Fibroblast of skin of right biceps (primary cell): Measurements from ENCODE around the gene MAP1B.
"Not testable (repeated sequence)": the region's sequence is repeated elsewhere in the genome, so short reads cannot be mapped to it uniquely, and the experiment has no call there.

Experiments
- DNase-seq: peaks from one replicate; pipeline ENCODE4 v3.0.0-alpha.2; 2013

The MAP1B gene

DNA sequence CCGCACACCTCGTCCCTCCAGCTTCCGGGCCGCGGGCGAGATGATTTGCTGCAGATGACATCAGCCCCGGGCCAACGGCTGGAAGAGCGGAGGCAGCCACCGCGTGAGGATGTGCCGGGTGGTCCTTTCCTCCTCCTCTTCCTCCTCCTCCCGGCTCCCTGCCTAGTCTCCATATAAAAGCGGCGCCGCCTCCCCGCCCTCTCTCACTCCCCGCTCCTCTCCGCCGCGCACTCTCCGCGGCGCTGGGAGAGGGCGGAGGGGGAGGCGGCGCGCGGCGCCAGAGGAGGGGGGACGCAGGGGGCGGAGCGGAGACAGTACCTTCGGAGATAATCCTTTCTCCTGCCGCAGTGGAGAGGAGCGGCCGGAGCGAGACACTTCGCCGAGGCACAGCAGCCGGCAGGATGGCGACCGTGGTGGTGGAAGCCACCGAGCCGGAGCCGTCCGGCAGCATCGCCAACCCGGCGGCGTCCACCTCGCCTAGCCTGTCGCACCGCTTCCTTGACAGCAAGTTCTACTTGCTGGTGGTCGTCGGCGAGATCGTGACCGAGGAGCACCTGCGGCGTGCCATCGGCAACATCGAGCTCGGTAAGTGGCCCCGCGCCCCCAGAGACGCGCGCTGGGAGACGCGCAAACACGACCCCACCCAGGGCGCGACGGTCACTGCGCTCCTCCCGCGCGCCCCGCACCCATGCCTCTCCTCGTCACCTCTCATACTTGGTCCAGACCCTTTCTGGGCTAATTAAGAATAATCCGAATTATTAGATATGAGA lies at the start of gene MAP1B:
TSS of gene MAP1B (plus strand) at position 345 of the 770 bp plus-strand sequence. CDS start at position 402, 57 bp downstream.
- peak; percentile 89 for DNase-seq

DNA sequence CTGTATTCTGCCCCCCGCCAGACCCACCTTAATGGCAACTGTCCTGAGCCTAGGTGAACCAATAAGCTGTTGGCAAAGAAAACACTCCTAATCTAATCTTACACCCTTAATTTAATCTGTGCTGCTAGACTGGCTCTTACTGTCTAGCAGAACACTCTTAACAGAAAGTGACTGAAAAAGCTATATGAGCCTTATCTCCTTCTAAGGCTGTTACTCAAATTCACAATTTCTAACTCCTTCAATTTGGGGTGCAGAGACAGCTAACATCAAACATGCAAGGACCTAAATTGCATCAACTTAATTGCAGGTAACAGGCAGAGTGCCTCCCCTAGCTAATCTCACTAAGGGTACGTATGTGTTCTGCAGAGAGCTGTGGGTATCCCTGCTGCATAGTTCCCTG lies 49.5 kb upstream of the MAP1B start:
- no peak for DNase-seq

DNA sequence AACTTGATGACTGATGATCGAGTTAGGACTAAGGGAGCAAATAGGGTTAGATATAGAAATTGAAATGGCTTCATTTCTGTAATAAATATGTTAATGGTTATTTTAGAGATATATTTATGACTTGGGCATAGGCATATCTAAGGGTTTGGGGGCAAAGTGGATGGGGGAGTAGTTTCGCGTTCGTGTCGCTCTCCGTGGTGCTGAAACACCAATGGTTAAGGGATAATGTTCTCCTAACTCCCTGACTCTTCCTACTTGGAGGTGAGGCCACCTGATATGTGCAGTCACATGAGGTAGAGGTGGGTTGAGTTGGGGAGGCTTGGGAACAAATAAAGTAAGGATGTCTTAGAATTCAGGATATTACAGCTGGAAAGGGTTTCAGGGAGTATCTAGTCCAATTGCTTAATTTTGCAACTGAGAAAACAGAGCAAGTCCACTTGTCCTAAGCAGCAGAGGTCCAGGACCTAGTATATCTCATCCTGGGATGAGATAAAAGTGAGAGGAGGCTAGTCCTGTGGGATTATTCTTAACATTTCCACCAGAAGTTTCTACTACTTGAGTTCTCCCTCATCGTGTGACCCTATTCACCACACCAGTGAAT lies 44.0 kb upstream of the MAP1B start:
- DNase-seq = peak; percentile 49

DNA sequence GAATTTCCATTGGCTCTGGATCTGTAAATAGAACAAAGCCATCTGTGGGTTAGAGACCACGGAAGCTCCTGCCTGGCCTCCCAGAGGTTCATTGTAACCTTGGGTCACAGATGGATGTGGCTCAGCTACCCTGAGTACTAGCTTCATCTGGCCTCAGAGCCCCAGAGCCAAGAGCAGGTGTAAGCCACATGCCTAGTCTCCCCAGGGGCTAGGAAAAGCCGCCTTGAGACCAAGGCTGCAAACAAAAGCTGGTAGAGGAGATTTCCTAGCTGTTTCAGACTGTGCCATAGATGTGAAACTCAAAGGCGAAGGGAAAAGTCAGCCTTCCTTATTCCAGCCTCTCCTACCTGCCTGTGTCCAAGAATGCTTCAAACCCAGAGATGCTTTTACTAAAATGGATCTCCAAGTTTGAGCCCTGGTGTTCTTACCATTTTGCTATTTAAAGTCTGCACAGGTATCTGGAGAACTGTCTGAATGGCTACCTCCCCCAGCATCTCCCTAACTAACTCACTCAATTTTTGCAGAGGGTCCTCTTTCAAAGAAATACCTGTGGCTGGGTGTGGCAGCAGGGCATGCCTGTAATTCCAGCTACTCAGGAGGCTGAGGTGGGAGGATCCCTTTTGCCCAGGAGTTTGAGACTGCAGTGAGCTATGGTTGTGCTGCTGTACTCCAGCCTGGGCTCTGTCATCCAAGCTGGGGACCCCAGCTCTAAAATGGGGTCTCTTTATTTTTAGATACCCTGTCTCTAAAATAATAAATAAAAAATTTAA lies 42.3 kb upstream of the MAP1B start:
- no peak for DNase-seq

DNA sequence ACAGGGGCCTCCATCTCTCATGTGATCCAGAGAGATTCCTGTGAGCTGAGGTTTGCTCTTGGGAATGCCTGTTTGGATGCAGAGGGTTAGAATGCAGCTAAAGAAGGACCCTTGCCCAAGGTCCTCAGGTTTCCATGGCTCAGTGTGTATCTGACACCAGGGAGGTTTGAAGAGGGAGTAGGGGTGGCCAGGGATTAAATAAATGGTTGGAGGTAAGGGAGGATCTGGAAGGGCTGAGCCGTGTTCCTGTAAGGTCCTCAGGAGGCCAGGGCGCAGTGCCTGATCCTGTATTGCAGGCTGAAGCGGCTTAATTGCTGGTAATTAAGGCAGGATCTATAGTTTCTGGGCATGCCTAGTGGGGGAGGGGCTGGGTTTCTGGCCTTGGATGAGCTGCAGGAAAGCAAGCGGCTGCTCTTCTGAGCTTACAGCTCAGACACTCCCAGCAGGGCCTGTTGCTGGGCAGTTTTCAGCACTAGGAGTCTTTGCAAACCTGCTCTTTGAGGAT lies 41.5 kb upstream of the MAP1B start:
- peak; percentile 60 for DNase-seq

DNA sequence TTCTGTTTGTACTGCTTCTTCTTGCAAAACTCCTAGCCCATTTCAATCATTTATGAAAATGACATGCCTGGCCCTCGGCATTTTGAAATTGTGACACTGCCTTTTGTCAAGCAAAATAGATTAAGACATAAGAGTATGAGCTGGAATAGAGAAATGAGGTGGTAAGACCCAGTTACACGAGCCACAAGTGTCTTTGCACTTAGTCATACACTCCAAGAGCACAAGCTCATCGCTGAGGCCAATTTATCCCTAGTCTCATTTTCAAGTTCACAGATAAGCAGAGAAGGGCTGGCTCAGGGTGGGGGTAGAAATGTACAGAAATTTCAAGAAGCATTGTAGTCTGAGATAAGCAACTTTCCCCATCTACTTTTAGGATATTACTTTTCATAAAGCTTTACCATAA lies 40.6 kb upstream of the MAP1B start:
- DNase-seq = peak; percentile 96

DNA sequence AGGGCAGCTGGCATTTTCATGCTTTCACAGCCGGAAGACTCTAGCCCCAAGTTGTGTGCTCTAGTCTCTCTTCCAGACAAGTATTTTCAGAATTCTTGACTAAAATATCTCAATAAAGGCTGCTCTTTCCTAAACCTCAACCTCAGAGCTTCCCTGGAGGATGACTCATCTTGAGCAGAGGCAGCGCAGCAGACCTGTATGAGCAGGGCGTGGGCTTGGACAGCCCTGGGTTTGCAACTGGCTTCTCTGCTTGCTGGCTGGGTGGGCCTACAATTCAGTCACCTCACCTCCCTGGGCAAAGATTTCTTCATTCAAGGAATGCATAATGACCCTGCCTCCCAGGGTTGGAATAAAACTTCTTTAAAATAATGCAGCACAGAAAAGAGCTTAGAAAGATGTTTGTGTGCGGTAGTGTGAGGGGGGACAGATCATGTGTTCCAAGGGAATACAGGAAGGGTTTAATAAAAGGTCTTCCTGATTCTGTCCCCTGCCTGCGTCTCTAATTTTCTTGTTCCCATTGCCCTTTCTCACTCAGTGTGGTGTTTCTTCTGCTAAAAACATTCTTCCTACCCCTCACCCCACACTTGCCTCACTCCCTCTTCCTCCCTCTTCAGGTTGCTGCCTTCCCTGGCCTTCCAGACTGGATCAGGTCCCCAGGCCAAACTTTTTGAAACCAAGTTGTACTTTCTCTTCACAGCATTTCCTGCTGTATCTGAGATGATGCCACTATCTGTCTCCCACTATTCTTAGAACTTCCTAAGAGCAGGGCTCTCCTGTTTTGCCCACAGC lies 39.4 kb upstream of the MAP1B start:
- peak; percentile 96 for DNase-seq

DNA sequence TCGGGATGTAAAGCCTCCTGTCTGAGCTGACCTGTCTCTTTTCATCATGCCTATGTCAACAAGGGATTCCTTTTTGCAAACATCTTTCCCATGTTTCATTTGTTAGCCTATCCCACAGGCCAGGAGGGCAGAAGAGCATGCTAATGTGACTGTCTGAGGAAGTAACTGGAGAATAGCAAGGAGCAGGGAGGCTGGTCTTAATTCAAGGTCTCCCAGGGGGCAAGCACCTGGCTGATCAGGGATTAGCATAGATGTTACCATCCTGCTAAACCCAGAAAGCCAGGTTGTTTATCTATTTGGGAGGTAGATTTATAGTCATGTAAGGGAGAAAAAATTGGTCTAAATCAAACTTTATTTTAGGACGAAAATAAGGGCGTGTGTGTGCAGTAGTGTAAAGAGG lies 36.7 kb upstream of the MAP1B start:
- DNase-seq = no peak

DNA sequence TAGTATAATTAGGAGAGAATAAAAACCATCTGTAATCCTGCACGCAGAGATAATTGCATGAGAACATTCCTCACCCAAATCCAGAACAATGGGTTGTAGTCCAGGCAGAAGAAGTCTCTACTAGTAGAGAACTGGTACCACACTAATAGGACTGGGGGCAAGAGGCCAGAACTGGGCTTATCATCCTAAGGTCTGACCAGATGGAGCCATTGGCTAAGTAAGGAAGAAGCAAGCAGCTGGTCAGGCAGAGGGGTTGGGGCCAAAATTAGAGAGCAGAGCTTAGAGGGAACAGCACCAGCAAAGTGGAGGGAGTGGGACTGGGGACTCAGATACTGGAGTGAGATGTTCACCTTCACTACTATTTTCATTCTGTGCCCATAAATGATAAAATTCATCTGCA lies 35.4 kb upstream of the MAP1B start:
- DNase-seq = no peak

DNA sequence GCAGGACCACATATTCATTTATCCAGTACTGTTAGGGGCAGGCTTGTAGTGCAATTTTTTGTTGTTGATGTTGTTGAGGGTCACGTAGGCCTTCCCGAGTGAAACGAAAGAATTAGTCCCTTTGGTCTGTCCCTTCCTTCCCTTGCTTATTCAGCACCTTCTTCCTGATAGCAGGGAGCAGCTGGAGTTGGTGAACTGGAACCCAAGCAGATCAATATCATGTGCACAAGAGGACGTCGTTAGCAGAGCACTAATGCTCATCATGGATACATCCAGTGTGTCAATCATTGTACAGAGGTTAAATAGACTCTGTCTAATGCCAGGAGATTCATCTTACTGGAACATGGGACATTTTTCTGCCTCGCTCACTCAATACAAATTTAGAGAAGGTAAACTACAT lies 33.0 kb upstream of the MAP1B start:
- DNase-seq = no peak

DNA sequence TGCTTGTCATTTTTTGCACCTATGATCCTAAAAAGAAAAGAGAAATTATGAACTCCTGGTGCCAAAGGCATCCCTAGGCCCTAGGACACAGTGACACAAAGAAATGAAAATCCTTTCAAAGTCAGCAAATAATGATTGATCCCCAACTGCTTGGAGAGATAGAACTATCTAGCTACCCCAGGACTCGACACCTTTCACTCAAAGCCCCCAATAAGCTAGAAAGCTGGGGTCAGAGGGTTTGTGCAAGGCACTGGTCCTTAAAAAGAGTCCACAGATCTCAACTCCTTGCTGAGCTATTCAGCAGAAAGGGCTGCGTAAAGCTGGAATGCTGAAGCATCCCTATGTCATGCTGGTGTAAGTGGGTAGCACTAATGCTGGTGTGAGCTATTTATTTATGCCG lies 31.8 kb upstream of the MAP1B start:
- DNase-seq = no peak

DNA sequence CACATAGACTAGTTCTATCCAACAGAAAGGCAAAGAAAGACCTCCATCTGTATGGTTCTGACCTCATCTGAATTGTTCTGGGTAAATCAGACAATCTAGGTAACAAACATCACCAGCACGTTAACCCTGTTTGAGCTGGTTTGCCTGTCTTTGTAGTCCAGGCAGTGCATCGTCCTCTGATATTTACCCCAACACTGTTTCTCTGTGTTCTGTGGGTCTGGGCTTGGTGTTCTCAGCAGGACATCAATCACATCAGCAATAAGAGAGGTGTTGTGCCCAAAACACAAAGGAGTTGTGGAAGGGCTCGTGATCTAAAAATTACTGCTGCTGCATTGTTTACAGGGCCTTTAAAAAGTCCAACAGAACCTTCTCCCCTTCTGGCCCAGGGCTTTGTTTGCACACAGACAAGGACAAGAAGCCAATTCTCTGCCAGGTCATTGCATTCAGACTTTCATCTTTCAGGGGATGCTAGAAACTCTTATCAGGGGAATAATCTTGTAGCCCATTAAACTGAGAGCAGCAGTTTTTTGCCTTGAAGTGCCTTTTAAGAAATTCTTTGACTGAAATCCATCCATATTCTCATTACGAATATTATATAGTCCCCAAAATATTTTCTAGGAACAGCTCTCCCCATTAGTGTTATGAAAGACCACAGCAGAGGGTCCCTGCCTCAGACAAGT lies 30.5 kb upstream of the MAP1B start:
- DNase-seq = no peak

DNA sequence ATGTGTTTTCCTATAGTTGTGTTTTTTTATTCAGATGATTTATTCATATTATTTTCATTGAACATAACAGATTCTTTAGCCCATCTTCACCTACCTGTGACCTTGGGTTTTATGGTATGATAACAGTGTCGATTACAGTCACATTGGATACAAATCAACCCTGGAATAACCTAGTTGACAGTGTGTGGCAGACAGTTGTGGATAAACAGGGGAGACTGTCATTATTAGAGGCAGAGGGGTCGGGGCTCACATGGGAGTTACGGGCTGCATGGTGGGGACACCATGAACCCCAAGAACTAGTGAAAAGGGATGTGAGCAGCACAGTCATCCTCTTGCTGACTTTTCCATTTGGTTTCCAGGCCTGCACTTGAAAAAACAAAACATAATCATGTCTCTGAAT lies 29.9 kb upstream of the MAP1B start:
- no peak for DNase-seq

DNA sequence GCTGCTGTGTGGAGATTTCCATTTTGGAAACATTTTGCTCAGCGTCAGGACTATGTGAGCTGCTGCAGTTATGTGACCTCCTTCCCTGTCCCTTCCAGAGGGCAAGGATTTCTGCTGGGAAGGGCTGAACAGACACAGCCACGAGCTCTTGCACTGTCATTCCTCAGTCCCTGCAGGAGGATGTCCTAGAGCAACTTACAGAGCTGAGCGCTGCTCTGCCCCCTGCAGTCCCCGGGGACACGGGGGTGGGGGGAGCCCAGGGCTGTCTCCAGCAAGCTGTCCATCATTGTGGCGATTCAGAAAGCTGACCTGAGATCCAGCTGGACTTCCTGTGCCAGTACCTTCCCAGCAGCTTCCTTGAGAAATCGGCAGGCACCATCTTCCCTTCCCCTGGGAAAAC lies 28.0 kb upstream of the MAP1B start:
- DNase-seq = peak; percentile 3

DNA sequence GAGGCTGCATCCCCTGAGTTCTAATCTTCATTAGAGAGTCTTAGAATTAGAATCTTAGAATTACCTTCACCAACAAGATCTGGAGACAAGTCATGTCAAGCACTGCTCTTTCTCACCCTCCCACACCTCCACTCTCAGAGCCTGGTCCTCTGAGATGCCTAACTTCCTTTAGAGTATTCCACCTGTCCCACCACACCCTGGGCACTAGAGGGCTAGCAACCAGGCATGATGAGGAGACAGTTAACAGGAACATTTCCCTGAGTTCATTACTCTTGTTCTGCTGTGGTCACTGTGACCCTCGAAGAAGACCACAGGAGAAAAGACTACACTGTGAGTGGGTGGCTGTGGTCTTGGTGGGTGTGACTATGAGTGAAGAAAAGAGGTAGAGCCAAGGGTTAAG lies 25.2 kb upstream of the MAP1B start:
- no peak for DNase-seq

DNA sequence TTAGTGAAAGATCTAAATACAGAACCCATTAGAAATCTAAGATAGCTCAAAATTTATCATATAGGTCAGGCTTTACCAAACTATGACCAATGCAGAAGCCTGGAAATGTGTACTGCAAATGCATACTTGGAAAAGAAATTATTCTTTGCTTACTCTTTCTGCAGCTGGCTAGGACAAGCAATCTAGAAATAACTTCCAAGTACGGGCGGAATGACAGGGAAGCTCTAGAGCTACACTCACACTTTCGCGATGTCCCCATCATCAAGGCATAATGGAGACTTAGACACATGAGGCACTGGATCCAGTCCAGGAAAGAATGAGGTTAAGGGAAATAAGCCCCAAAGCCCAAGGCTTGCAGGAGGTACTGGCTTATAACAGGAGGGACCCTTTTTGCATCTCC lies 22.4 kb upstream of the MAP1B start:
- DNase-seq = no peak

DNA sequence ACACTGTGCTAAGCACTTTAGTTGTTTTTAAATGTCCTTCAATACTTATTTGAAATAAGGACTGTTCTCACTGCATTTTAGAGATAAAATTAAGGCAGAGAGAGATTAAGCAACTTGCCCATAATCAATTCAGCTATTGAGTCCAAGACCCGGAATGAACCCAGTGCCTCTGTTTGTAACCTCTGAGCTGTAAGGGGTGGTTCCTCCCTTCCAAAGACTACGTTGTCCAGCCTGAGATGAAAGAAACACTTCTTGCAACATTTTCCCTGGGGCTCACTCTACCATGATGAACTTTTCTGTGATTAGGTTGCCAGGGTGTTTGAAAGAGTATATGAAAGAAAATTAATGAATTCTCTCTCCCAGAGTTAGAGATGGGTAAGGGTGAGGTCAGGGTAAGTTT lies 22.0 kb upstream of the MAP1B start:
- DNase-seq = no peak

DNA sequence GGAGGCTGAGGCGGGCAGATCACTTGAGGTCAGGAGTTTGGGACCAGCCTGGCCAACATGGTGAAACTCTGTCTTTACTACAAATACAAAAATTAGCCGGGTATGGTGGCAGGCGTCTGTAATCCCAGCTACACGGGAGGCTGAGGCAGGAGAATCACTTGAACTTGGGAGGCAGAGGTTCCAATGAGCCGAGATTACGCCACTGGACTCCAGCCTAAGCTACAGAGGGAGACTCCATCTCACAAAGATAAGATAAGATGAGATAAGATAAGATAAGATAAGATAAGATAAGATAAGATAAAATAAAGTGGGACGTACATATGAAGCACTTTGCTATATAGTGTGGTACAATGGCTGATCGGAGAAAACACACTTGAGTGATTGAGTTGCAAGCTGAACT lies 17.6 kb upstream of the MAP1B start:
- not testable (repeated sequence) for DNase-seq

DNA sequence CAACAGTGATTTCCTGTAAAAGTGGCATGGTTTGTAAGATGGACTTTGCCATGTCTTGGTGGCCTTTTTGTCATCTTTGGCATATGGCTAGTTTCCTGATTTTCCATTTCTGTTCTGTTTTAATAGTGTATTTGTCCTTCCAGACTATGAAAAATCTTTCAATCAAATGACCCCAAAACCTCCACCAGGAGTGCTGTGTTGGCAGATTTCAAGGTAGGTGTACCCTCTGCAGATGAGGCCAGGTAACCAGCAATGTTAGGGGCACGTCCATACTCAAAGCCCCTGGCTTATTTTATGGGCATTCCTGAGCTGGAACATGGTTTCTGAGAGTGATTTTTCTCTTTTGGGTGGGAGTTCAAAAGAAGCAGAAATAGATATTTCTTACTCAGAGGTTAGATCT lies 15.2 kb upstream of the MAP1B start:
- no peak for DNase-seq

DNA sequence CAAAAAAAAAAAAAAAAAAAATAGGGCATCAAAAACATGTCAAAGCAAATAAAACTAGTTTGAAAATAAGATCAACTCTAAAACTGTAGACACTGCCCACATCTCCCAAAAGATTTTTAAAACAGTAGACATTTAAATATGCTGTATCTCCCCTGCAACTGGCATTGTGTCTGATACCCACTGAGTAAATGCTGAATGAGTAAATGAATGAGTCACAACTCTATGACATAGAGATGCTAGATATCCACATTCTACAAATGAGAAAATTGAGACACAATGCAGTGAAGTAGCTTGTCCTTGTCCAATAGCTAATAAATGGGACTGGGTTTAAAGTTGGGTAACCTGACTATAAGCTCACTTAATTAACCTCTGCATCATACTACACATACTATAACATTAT lies 14.1 kb upstream of the MAP1B start:
- DNase-seq = peak; percentile 48

DNA sequence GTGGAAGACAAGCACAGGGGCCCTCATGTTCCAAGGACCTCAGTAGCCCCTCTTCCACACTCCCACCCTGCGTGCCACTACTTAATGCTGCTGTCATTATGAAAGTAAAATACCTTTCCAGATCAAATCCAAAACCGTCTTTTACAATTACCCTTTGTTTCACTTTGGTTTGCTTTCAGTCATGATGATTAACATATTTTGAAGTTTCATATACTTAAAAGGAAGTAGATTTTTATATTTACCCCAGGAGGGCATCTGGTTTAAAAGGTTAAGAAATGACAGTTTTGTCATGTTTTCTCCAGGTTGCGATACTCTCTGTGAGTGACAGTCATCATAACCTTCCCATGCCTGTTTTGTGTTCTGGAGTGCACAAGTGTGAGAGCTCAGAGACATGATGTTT lies 13.5 kb upstream of the MAP1B start:
- no peak for DNase-seq

DNA sequence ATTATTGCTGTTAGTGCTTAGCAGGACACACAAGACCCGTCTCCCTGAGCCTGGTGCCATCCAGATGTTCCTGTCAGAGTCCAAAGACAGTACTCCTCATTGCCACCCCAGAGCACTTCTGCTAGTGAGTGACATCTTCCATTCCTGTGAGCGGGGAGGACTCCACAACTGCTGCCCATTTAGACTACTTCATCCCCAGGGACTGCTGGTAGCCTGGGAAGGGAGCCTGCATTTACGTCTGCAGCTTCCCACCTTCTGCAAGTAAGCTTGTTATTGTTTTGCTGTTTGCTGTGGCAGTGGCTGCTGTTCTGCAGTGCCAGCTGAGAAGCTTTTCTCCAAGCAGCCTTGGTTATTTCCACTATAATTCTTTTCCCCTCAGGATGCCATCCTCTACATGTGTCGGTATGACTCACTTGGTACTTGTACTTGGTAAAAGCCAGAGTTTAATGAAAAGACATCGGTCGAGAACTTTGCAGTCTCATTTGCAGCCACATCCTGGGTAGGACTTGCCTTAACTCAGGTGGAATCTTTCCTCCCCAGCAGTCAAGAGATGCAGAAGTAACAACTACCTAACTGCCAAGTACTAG lies 10.6 kb upstream of the MAP1B start:
- DNase-seq = no peak
